VCaP (cell line): ENCODE data around the gene CPEB3.
A peak's percentile ranks its signal among the peaks of the same experiment; 100 is the strongest.

Experiments used
- H3K27ac ChIP-seq: fragments of 450-650 bp; 2 replicates; pipeline ENCODE4 v1.5.1; 2017
- CTCF ChIP-seq: fragments of 450-650 bp; conservative IDR thresholded peaks from 2 replicates; pipeline ENCODE4 v1.5.1; 2017; ENCODE audit warnings: mild to moderate bottlenecking, moderate library complexity

CPEB3 gene

DNA sequence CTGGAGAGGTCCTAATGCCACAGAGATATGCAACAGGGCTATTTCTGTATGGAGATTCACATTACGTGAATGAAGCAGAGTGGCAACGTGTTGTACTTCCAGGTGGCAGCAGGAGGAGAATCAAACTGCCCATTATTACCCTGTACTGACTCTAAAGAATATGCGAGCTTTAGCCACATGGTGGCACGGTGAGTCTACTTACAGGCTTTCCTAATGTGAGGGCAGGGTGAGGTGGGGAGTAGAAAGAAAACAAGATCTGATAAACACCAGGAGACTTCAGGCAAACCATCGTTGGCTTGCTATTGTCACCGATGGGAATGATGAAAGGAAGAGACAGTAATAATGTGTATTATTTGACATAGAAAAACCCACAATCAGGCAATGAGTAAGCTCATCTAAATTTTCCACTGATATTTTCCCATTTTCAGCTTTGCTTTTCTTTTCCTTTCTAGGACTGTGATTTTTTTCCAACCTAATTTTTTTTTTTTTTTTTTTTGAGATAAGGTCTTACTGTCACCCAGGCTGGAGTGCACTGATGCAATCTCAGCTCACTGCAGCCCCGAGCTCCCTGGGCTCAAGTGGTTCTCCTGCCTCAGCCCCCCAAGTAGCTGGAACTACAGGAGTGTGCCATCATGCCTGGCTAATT is 203.0 kb downstream of the CPEB3 start:
- TF ChIP-seq CTCF, result peak; percentile 92
- peak overlapping the region; percentile 60 for H3K27ac ChIP-seq

- no peak for TF ChIP-seq CTCF
Observed at GRCh38 chr10:92082583-92083280, 208.1 kb downstream of the CPEB3 start.

DNA sequence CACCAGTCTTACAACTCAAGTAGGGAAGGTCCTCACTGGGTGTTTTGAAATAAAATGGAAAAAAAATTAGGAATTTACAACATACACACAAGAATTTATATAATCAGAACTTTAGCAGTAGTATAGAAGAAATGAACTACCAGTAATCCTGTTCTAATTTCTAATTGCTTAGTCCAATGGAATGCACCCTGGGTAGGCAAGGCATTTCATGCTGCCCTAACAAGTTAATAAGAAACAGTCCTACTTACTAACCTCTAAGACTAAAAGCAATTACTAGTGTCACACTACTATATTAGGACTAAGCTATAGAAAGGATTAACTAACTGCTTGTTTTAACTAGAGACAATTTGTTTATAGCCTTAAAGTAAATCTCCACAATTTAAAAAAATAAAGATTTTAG is 209.2 kb downstream of the CPEB3 start:
- no peak for TF ChIP-seq CTCF
- H3K27ac ChIP-seq, result no peak overlapping the region

More at GRCh38 chr10:92082583-92083280, 208.1 kb downstream of the CPEB3 start:
- no peak overlapping the region for H3K27ac ChIP-seq

DNA sequence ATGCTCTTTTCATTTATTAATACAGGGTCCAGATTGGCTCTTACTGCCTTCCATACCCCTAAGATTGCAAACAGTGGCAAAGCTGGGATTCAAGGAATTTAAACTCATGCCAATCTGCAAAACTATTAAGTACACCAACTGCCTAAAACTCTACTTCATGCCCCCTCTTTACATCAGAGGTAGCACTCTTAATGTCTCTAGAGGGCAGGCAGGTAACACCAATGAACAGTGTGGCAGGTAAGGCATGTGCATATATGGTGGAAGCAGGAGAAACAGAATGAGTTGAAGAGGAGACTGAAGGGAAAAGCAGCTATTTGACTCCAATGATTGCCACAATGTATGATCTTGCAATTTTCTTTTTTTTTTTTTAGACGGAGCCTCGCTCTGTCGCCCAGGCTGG is 210.6 kb downstream of the CPEB3 start:
- no peak overlapping the region for H3K27ac ChIP-seq
- TF ChIP-seq CTCF, result no peak

GRCh38 chr10:92079003-92079402 is 211.9 kb downstream of the CPEB3 start:
- TF ChIP-seq CTCF, result no peak

GRCh38 chr10:92076722-92077121 is 214.2 kb downstream of the CPEB3 start:
- TF ChIP-seq CTCF, result no peak
- H3K27ac ChIP-seq, result no peak overlapping the region

More at GRCh38 chr10:92079003-92079402, 211.9 kb downstream of the CPEB3 start:
- no peak overlapping the region for H3K27ac ChIP-seq

DNA sequence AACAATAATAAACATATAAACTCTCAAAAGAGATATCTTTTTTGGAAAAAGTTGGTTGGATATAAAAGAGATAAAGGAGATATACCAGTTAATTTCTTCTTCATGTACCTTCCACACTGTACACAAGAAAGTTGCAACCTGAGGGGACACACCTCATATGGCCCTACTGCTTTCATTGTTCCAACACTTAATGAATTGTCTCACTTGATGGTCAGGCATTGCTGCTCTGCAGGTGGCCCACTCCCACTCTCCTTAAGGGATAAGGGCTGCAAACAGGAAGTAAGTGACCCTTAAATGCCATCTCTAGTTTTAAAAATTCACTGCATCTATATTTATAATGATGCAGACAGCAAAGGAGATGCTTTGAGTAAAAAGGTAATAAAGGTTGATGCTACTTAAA is 215.0 kb downstream of the CPEB3 start:
- TF ChIP-seq CTCF, result no peak
- no peak overlapping the region for H3K27ac ChIP-seq
